ENCODE results near the gene LCP2.

Gene LCP2

GRCh38 chr5:170342153-170342725 is 44.7 kb upstream of the LCP2 start:
- TF ChIP-seq ZC3H10 (CRISPR knock-in tag; IDR thresholded peaks at IDR 0.05): no peak
- TF ChIP-seq RARB (CRISPR knock-in tag; IDR thresholded peaks at IDR 0.05): no peak
- no peak for TF ChIP-seq ZFP3 (CRISPR knock-in tag; IDR thresholded peaks at IDR 0.05)
- TF ChIP-seq ZNF565 (CRISPR knock-in tag; conservative IDR thresholded peaks at IDR 0.05; ENCODE audit: low read depth): no peak
- TF ChIP-seq CSRNP3 (CRISPR knock-in tag; IDR thresholded peaks at IDR 0.05): no peak
- no peak for TF ChIP-seq OSR1 (CRISPR knock-in tag; IDR thresholded peaks at IDR 0.05)
- TF ChIP-seq, protein P1, sequence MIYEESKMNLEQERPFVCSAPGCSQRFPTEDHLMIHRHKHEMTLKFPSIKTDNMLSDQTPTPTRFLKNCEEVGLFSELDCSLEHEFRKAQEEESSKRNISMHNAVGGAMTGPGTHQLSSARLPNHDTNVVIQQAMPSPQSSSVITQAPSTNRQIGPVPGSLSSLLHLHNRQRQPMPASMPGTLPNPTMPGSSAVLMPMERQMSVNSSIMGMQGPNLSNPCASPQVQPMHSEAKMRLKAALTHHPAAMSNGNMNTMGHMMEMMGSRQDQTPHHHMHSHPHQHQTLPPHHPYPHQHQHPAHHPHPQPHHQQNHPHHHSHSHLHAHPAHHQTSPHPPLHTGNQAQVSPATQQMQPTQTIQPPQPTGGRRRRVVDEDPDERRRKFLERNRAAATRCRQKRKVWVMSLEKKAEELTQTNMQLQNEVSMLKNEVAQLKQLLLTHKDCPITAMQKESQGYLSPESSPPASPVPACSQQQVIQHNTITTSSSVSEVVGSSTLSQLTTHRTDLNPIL (CRISPR knock-in tag; IDR thresholded peaks at IDR 0.05; ENCODE audit: low read depth): no peak
- TF ChIP-seq ZNF8 (CRISPR knock-in tag; IDR thresholded peaks at IDR 0.05): no peak
- TF ChIP-seq, protein P2, sequence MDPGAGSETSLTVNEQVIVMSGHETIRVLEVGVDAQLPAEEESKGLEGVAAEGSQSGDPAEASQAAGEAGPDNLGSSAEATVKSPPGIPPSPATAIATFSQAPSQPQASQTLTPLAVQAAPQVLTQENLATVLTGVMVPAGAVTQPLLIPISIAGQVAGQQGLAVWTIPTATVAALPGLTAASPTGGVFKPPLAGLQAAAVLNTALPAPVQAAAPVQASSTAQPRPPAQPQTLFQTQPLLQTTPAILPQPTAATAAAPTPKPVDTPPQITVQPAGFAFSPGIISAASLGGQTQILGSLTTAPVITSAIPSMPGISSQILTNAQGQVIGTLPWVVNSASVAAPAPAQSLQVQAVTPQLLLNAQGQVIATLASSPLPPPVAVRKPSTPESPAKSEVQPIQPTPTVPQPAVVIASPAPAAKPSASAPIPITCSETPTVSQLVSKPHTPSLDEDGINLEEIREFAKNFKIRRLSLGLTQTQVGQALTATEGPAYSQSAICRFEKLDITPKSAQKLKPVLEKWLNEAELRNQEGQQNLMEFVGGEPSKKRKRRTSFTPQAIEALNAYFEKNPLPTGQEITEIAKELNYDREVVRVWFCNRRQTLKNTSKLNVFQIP (CRISPR knock-in tag; IDR thresholded peaks at IDR 0.05; ENCODE audit: borderline replicate concordance, low read depth): no peak
- no peak for TF ChIP-seq ARNTL (CRISPR knock-in tag; IDR thresholded peaks at IDR 0.05; ENCODE audit: borderline replicate concordance, low read depth)
- TF ChIP-seq TCF4 (CRISPR knock-in tag; IDR thresholded peaks at IDR 0.05; ENCODE audit: borderline replicate concordance): no peak
- no peak for TF ChIP-seq GLIS3 (CRISPR knock-in tag; IDR thresholded peaks at IDR 0.05)
- no peak for TF ChIP-seq BACH2 (CRISPR knock-in tag; IDR thresholded peaks at IDR 0.05; ENCODE audit: borderline replicate concordance)
- no peak for TF ChIP-seq ISL1 (CRISPR knock-in tag; IDR thresholded peaks at IDR 0.05)
- no peak for TF ChIP-seq ZFP30 (CRISPR knock-in tag; IDR thresholded peaks at IDR 0.05)
- TF ChIP-seq SNAI2 (CRISPR knock-in tag; IDR thresholded peaks at IDR 0.05): no peak
- TF ChIP-seq TSHZ2 (CRISPR knock-in tag; IDR thresholded peaks at IDR 0.05): no peak
- TF ChIP-seq, protein P3, sequence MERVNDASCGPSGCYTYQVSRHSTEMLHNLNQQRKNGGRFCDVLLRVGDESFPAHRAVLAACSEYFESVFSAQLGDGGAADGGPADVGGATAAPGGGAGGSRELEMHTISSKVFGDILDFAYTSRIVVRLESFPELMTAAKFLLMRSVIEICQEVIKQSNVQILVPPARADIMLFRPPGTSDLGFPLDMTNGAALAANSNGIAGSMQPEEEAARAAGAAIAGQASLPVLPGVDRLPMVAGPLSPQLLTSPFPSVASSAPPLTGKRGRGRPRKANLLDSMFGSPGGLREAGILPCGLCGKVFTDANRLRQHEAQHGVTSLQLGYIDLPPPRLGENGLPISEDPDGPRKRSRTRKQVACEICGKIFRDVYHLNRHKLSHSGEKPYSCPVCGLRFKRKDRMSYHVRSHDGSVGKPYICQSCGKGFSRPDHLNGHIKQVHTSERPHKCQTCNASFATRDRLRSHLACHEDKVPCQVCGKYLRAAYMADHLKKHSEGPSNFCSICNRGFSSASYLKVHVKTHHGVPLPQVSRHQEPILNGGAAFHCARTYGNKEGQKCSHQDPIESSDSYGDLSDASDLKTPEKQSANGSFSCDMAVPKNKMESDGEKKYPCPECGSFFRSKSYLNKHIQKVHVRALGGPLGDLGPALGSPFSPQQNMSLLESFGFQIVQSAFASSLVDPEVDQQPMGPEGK (CRISPR knock-in tag; IDR thresholded peaks at IDR 0.05; ENCODE audit: borderline replicate concordance): no peak
- TF ChIP-seq TOX (CRISPR knock-in tag; IDR thresholded peaks at IDR 0.05; ENCODE audit: borderline replicate concordance): no peak
- no peak for TF ChIP-seq CSDC2 (CRISPR knock-in tag; IDR thresholded peaks at IDR 0.05)
- no peak for ATAC-seq

DNA sequence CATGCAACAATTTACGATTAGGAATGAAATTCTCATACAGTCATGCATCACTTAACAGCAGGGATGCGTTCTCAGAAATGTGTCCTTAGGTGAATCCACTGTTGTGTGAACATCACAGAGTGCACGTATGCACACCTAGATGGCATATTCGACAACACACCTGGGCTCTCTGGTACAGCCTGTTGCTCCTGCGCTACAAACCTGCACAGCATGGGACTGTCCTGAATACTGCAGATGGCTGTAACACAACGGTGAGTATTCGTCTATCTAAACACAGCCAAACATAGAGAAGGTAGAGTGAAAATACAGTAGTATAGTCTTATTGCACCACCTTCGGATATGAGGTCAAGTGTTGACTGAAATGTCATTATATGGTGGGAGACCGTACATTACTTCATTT is 44.0 kb upstream of the LCP2 start:
- no peak for ATAC-seq
- TF ChIP-seq, protein P1 (CRISPR knock-in tag; IDR thresholded peaks at IDR 0.05; ENCODE audit: low read depth): no peak
- no peak for TF ChIP-seq TOX (CRISPR knock-in tag; IDR thresholded peaks at IDR 0.05; ENCODE audit: borderline replicate concordance)
- TF ChIP-seq CSRNP3 (CRISPR knock-in tag; IDR thresholded peaks at IDR 0.05): no peak
- no peak for TF ChIP-seq CSDC2 (CRISPR knock-in tag; IDR thresholded peaks at IDR 0.05)
- no peak for TF ChIP-seq BACH2 (CRISPR knock-in tag; IDR thresholded peaks at IDR 0.05; ENCODE audit: borderline replicate concordance)
- TF ChIP-seq PPARA (CRISPR knock-in tag; IDR thresholded peaks at IDR 0.05; ENCODE audit: borderline replicate concordance): no peak
- no peak for TF ChIP-seq OSR1 (CRISPR knock-in tag; IDR thresholded peaks at IDR 0.05)

Data from SK-N-SH treated with all-trans-retinoic acid at 6 μM for 48 hours (cell line).